H9 (cell line): ENCODE results near the gene BFSP2. TPM values are rescaled to one million over a fixed set of nuclear protein-coding genes. Genes with fewer than 3 reads are reported as not detected.
A peak's percentile ranks its signal among the peaks of the same experiment; 100 is the strongest.

ENCODE experiments used
- DNase-seq: peaks from one replicate; pipeline ENCODE4 v3.0.0-alpha.2; 2017
- H2AFZ ChIP-seq: one replicate; pipeline ENCODE4 v1.6.1; 2013; ENCODE audit warnings: mild to moderate bottlenecking, low read length, control low read depth, moderate library complexity
- H2AK5ac ChIP-seq: 2 replicates; pipeline ENCODE4 v1.6.1; 2013; ENCODE audit warnings: low read length, control low read depth, mixed read lengths; ENCODE audit not compliant: insufficient read length
- H2BK120ac ChIP-seq: one replicate; pipeline ENCODE4 v1.6.1; 2013; ENCODE audit warnings: low read depth, mild to moderate bottlenecking, low read length, control low read depth, inconsistent platforms; ENCODE audit not compliant: poor library complexity, severe bottlenecking
- H2BK12ac ChIP-seq: 2 replicates; pipeline ENCODE4 v1.6.1; 2013; ENCODE audit warnings: low read length, control low read depth, mixed read lengths, low read depth; ENCODE audit not compliant: insufficient read length
- H2BK15ac ChIP-seq: 2 replicates; pipeline ENCODE4 v1.6.1; 2013; ENCODE audit warnings: low read depth, low read length, control low read depth
- H2BK20ac ChIP-seq: one replicate; pipeline ENCODE4 v1.6.1; 2013; ENCODE audit warnings: low read depth, mild to moderate bottlenecking, low read length, control low read depth, inconsistent platforms; ENCODE audit not compliant: poor library complexity, severe bottlenecking
- H2BK5ac ChIP-seq: 2 replicates; pipeline ENCODE4 v1.6.1; 2013; ENCODE audit warnings: low read length, control low read depth, mixed read lengths; ENCODE audit not compliant: insufficient read length
- H3K14ac ChIP-seq: 2 replicates; pipeline ENCODE4 v1.6.1; 2013; ENCODE audit warnings: low read length, control low read depth; ENCODE audit not compliant: insufficient read depth
- H3K18ac ChIP-seq: 2 replicates; pipeline ENCODE4 v1.6.1; 2013; ENCODE audit warnings: low read depth, mild to moderate bottlenecking, mixed read lengths, low read length, control low read depth; ENCODE audit not compliant: insufficient read length
- H3K23ac ChIP-seq: 2 replicates; pipeline ENCODE4 v1.6.1; 2013; ENCODE audit warnings: low read length, control low read depth, mixed read lengths, low read depth; ENCODE audit not compliant: insufficient read length
- H3K23me2 ChIP-seq: 2 replicates; pipeline ENCODE4 v1.6.1; 2013; ENCODE audit warnings: low read depth, mild to moderate bottlenecking, mixed read lengths, low read length, control low read depth; ENCODE audit not compliant: insufficient read length, poor library complexity, severe bottlenecking
- H3K27ac ChIP-seq: 2 replicates; pipeline ENCODE4 v1.5.1; 2013; ENCODE audit warnings: low read length, control low read depth, mixed read lengths, low read depth; ENCODE audit not compliant: insufficient read length
- H3K27me3 ChIP-seq: 2 replicates; pipeline ENCODE4 v1.6.1; 2013; ENCODE audit warnings: low read length, control low read depth, inconsistent platforms; ENCODE audit not compliant: insufficient read depth
- H3K4ac ChIP-seq: 2 replicates; pipeline ENCODE4 v1.6.1; 2013; ENCODE audit warnings: low read depth, mild to moderate bottlenecking, control low read depth, inconsistent platforms, low read length, moderate library complexity
- H3K4me1 ChIP-seq: 2 replicates; pipeline ENCODE4 v1.6.1; 2013; ENCODE audit warnings: low read length, control low read depth, inconsistent platforms; ENCODE audit not compliant: insufficient read depth
- H3K4me2 ChIP-seq: 2 replicates; pipeline ENCODE4 v1.6.1; 2013; ENCODE audit warnings: low read length, control low read depth, mixed read lengths; ENCODE audit not compliant: insufficient read length, insufficient read depth
- H3K56ac ChIP-seq: 2 replicates; pipeline ENCODE4 v1.6.1; 2013; ENCODE audit warnings: low read depth, mild to moderate bottlenecking, mixed read lengths, low read length, control low read depth; ENCODE audit not compliant: insufficient read length
- H3K79me1 ChIP-seq: 2 replicates; pipeline ENCODE4 v1.6.1; 2013; ENCODE audit warnings: low read depth, mild to moderate bottlenecking, moderate library complexity, low read length, control low read depth, inconsistent platforms; ENCODE audit not compliant: insufficient read depth, poor library complexity, severe bottlenecking
- H3K79me2 ChIP-seq: 2 replicates; pipeline ENCODE4 v1.6.1; 2013; ENCODE audit warnings: low read length, control low read depth, inconsistent platforms; ENCODE audit not compliant: insufficient read depth
- H3K9ac ChIP-seq: 2 replicates; pipeline ENCODE4 v1.6.1; 2013; ENCODE audit warnings: low read length, control low read depth, mixed read lengths; ENCODE audit not compliant: insufficient read length; ENCODE audit errors: extremely low read depth
- H3K9me3 ChIP-seq: one replicate; pipeline ENCODE4 v1.6.1; 2013; ENCODE audit warnings: low read depth, low read length, inconsistent platforms; ENCODE audit not compliant: control insufficient read depth
- H3T11ph ChIP-seq: one replicate; pipeline ENCODE4 v1.6.1; 2013; ENCODE audit warnings: mild to moderate bottlenecking, low read length, control low read depth, inconsistent platforms
- H4K20me1 ChIP-seq: one replicate; pipeline ENCODE4 v1.6.1; 2013; ENCODE audit not compliant: control insufficient read depth, insufficient read length, insufficient read depth
- H4K5ac ChIP-seq: 2 replicates; pipeline ENCODE4 v1.6.1; 2013; ENCODE audit warnings: low read depth, mild to moderate bottlenecking, mixed read lengths, low read length, control low read depth; ENCODE audit not compliant: insufficient read length
- H4K8ac ChIP-seq: replicated peaks from 2 replicates; pipeline ENCODE4 v1.6.1; 2013; ENCODE audit warnings: low read length, control low read depth, mixed read lengths, low read depth; ENCODE audit not compliant: insufficient read length
- H4K91ac ChIP-seq: 2 replicates; pipeline ENCODE4 v1.6.1; 2013; ENCODE audit warnings: low read depth, mild to moderate bottlenecking, moderate library complexity, mixed read lengths, low read length, control low read depth; ENCODE audit not compliant: insufficient read length
- H3K27ac Mint-ChIP-seq, 3 experiments: 2 replicates in 2 of 3; 3 replicates in 1 of 3; pipeline ENCODE4 v1.8.0; 2020 to 2021; ENCODE audit warnings: mixed read lengths in 3 of 3, mild to moderate bottlenecking in 1 of 3, moderate library complexity in 1 of 3
- H3K27me3 Mint-ChIP-seq: 2 replicates; pipeline ENCODE4 v1.8.0; 2021; ENCODE audit warnings: low read depth, mild to moderate bottlenecking, moderate library complexity, mixed read lengths
- H3K36me3 Mint-ChIP-seq, 3 experiments: 2 replicates in 2 of 3; 3 replicates in 1 of 3; pipeline ENCODE4 v1.8.0; 2020 to 2021; ENCODE audit warnings: low read depth in 3 of 3, mixed read lengths in 3 of 3; ENCODE audit not compliant: insufficient read depth in 1 of 3
- H3K4me1 Mint-ChIP-seq, 2 experiments: 2 replicates each; pipeline ENCODE4 v1.8.0; 2020; ENCODE audit warnings: mixed read lengths in 2 of 2
- H3K4me3 Mint-ChIP-seq, 2 experiments: 2 replicates in 1 of 2; 3 replicates in 1 of 2; pipeline ENCODE4 v1.8.0; 2020 to 2021; ENCODE audit warnings: mild to moderate bottlenecking in 2 of 2, mixed read lengths in 2 of 2, moderate library complexity in 1 of 2
- H3K9me3 Mint-ChIP-seq, 2 experiments: 2 replicates in 1 of 2; 3 replicates in 1 of 2; pipeline ENCODE4 v1.8.0; 2020; ENCODE audit warnings: mild to moderate bottlenecking in 2 of 2, mixed read lengths in 2 of 2, moderate library complexity in 1 of 2
- WGBS: extraction: QIAGEN DNeasy Blood & Tissue Kit; methylation state at CpG from one replicate; pipeline ENCODE4 v1.1.7; 2013; ENCODE audit warnings: missing lambda C conversion rate, low lambda C conversion rate, mixed read lengths; ENCODE audit not compliant: insufficient read length; ENCODE audit errors: extremely low coverage; 5-methylcytosine and 5-hydroxymethylcytosine counted together
- total RNA-seq: library from RNA; stranded (reverse); gene quantifications from 2 replicates; pipeline ENCODE4 v1.2.1, GENCODE V29; 2021
- TF ChIP-seq, protein P1 (sequence below): fragments of 200-600 bp; sonication (generic); conservative IDR thresholded peaks from 3 replicates; pipeline ENCODE4 v1.8.0; 2021; ENCODE audit warnings: antibody characterized with exemption, mild to moderate bottlenecking

BFSP2 gene
- total RNA-seq, 1 experiment from 2014 or later, result not detected

DNA sequence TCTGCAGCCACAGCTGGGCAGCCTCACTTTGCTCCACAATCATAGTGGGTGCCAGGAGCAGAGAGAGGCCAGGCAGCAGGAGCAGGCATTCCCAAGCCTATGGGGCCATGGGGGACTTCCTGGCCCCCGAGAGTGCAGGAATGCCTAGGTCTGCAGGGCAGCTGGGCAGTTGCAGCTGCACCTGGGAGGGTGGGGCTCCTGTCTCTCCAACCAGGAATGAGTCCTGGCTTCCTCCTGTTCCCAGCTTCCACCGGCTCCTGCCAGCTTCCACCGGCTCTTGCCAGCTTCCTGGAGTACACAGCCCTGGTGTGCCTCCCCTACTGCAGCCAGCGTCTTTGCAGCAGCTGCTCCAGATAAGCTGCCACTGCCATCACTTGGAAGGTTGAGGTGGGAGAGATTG is 87.3 kb downstream of the BFSP2 start:
- no peaks in the 10 kb centered on the region for H4K20me1 ChIP-seq
- H3K79me2 ChIP-seq, result no peaks in the 10 kb centered on the region
- no peak overlapping the region for H3K4me3 Mint-ChIP-seq
- H4K91ac ChIP-seq, result no peak overlapping the region
- no peak overlapping the region for H3K27ac Mint-ChIP-seq
- no peaks in the 10 kb centered on the region; the same call in 1 of the 2 replicates for H3K4me1 ChIP-seq
- no peak overlapping the region for H2BK5ac ChIP-seq
- no CpG with 5 or more reads among the region's 4 CpGs for WGBS
- H3K9me3 ChIP-seq, result peaks cover 22% of the 10 kb centered on the region
- TF ChIP-seq, protein P1, sequence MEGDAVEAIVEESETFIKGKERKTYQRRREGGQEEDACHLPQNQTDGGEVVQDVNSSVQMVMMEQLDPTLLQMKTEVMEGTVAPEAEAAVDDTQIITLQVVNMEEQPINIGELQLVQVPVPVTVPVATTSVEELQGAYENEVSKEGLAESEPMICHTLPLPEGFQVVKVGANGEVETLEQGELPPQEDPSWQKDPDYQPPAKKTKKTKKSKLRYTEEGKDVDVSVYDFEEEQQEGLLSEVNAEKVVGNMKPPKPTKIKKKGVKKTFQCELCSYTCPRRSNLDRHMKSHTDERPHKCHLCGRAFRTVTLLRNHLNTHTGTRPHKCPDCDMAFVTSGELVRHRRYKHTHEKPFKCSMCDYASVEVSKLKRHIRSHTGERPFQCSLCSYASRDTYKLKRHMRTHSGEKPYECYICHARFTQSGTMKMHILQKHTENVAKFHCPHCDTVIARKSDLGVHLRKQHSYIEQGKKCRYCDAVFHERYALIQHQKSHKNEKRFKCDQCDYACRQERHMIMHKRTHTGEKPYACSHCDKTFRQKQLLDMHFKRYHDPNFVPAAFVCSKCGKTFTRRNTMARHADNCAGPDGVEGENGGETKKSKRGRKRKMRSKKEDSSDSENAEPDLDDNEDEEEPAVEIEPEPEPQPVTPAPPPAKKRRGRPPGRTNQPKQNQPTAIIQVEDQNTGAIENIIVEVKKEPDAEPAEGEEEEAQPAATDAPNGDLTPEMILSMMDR, result no peak
- H4K5ac ChIP-seq, result no peak overlapping the region
- H3K23me2 ChIP-seq, result no peaks in the 10 kb centered on the region
- H3K36me3 Mint-ChIP-seq, result peaks cover 16 to 32% (median 22%) of the 10 kb centered on the region in 3 experiments
- no peak overlapping the region for H2BK20ac ChIP-seq
- no peak overlapping the region for H3K4me2 ChIP-seq
- H3K9ac ChIP-seq, result no peak overlapping the region
- no peak overlapping the region for H3T11ph ChIP-seq
- no peaks in the 10 kb centered on the region for H3K27me3 ChIP-seq
- H3K56ac ChIP-seq, result no peak overlapping the region
- H2BK12ac ChIP-seq, result no peak overlapping the region
- peaks cover 4% of the 10 kb centered on the region; the same call in 1 of the 2 replicates for H3K27me3 Mint-ChIP-seq
- DNase-seq, result peak; percentile 75
- no peak overlapping the region for H4K8ac ChIP-seq
- peaks cover 34 to 53% of the 10 kb centered on the region in 2 experiments for H3K9me3 Mint-ChIP-seq
- H3K23ac ChIP-seq, result no peak overlapping the region
- H3K4ac ChIP-seq, result no peak overlapping the region
- no peak overlapping the region for H3K18ac ChIP-seq
- no peak overlapping the region for H2AK5ac ChIP-seq
- H3K27ac ChIP-seq, result no peak overlapping the region
- H3K4me1 Mint-ChIP-seq, result peaks cover 19 to 21% of the 10 kb centered on the region in 2 experiments
- no peak overlapping the region for H2AFZ ChIP-seq
- no peak overlapping the region for H2BK15ac ChIP-seq
- no peak overlapping the region for H2BK120ac ChIP-seq
- H3K79me1 ChIP-seq, result no peaks in the 10 kb centered on the region
- H3K14ac ChIP-seq, result no peak overlapping the region
